K562 (cell line): ENCODE data around the gene PTPRG. TPM values are rescaled to one million over a fixed set of nuclear protein-coding genes. Genes with fewer than 3 reads are reported as not detected.

Source experiments
- ATAC-seq: fragments of 200-7000 bp; cut with Tn5 transposase; 3 replicates; pipeline ENCODE4 v1.9.1; 2020; ENCODE audit warnings: moderate library complexity
- BruUV-seq: library from RNA; stranded (reverse); fragments of 400-500 nt; replicated peaks from 2 replicates; lab custom pipeline; 2021; lab: Mats Ljungman, UMichigan
- CTCF ChIA-PET: fragments of 300-600 bp; formaldehyde crosslinking; extraction: SDS; loops from one replicate; lab custom pipeline; 2021; ENCODE audit warnings: low intra/inter-chr PET ratio; lab: Yijun Ruan, JAX
- POLR2A ChIA-PET: fragments of 300-600, 350-650 bp; sonication (Branson Sonifier 250); formaldehyde crosslinking; extraction: SDS; loops from one replicate; lab custom pipeline; 2021; ENCODE audit warnings: antibody characterized with exemption, inconsistent platforms; lab: Yijun Ruan, JAX
- DNase-seq, 4 experiments: peaks; one replicate each; pipeline versions ENCODE4 v3.0.0 to v3.0.0-alpha.2; 2011 to 2018; ENCODE audit warnings: low spot score in 3 of 4, mixed read lengths in 3 of 4; ENCODE audit errors: extremely low read depth in 1 of 4
- FAIRE-seq: peaks from 2 replicates; lab custom pipeline; 2011; peaks lifted over from hg19 to GRCh38; lab: Jason Lieb, UNC
- H2AFZ ChIP-seq: 2 replicates; pipeline ENCODE4 v1.6.0; 2011; ENCODE audit warnings: low read depth, low read length, control low read depth, inconsistent platforms
- H3K27ac ChIP-seq: fragments of 200-600 bp; 3 replicates; pipeline ENCODE4 v1.8.0; 2011; ENCODE audit warnings: low read depth, mild to moderate bottlenecking, control low read depth, inconsistent platforms, low read length, moderate library complexity, mixed read lengths; ENCODE audit errors: extremely low read depth
- H3K27me3 ChIP-seq, 2 experiments: fragments of 300-600 bp in 1 of 2; 2 replicates in 1 of 2; 3 replicates in 1 of 2; pipeline versions ENCODE4 v1.6.0 to v1.8.0; 2011; ENCODE audit warnings: inconsistent platforms in 2 of 2, low read length in 2 of 2, mild to moderate bottlenecking in 1 of 2, mixed read lengths in 1 of 2, moderate library complexity in 1 of 2; ENCODE audit not compliant: control insufficient read depth in 2 of 2, insufficient read depth in 2 of 2
- H3K36me3 ChIP-seq: fragments of 300-600 bp; 3 replicates; pipeline ENCODE4 v1.8.0; 2011; ENCODE audit warnings: mild to moderate bottlenecking, low read length, inconsistent platforms; ENCODE audit not compliant: control insufficient read depth, insufficient read depth
- H3K4me1 ChIP-seq, 2 experiments: fragments of 200-600 bp in 1 of 2; replicated peaks in 1 of 2; 2 replicates in 1 of 2; 3 replicates in 1 of 2; pipeline versions ENCODE4 v1.5.1 to v1.8.0; 2011; ENCODE audit warnings: inconsistent platforms in 2 of 2, low read length in 2 of 2, mild to moderate bottlenecking in 1 of 2, mixed read lengths in 1 of 2, moderate library complexity in 1 of 2; ENCODE audit not compliant: control insufficient read depth in 2 of 2, insufficient read depth in 2 of 2
- H3K4me2 ChIP-seq: 2 replicates; pipeline ENCODE4 v1.6.1; 2011; ENCODE audit warnings: low read length, control low read depth, inconsistent platforms, mixed read lengths; ENCODE audit not compliant: insufficient read depth
- H3K4me3 ChIP-seq: fragments of 200-600 bp; sonication (generic), shearing (Covaris generic); 2 replicates; pipeline ENCODE4 v1.5.1; 2016; ENCODE audit warnings: control low read depth, inconsistent platforms
- H3K79me2 ChIP-seq: fragments of 200-600 bp; 3 replicates; pipeline ENCODE4 v1.8.0; 2011; ENCODE audit warnings: low read length, inconsistent platforms; ENCODE audit not compliant: control insufficient read depth, insufficient read depth
- H3K9ac ChIP-seq, 2 experiments: 2 replicates each; pipeline versions ENCODE4 v1.6.0 to v1.6.1; 2011; ENCODE audit warnings: low read depth in 2 of 2, low read length in 2 of 2, control low read depth in 1 of 2, inconsistent platforms in 1 of 2, mild to moderate bottlenecking in 1 of 2, mixed read lengths in 1 of 2; ENCODE audit not compliant: insufficient read depth in 1 of 2
- H3K9me1 ChIP-seq: one replicate; pipeline ENCODE4 v1.6.0; 2011; ENCODE audit warnings: inconsistent platforms, mild to moderate bottlenecking, low read length, moderate library complexity; ENCODE audit not compliant: control insufficient read depth, insufficient read depth
- H3K9me3 ChIP-seq: replicated peaks from 2 replicates; pipeline ENCODE4 v1.5.1; 2011; ENCODE audit warnings: low read depth, low read length, inconsistent platforms; ENCODE audit not compliant: control insufficient read depth, insufficient read depth
- H4K20me1 ChIP-seq: replicated peaks from 2 replicates; pipeline ENCODE4 v1.6.1; 2011; ENCODE audit warnings: low read length, inconsistent platforms, mixed read lengths; ENCODE audit not compliant: control insufficient read depth, insufficient read depth
- CHD4 ChIP-seq: fragments of 200-600 bp; sonication (generic); IDR thresholded peaks from 3 replicates; pipeline ENCODE4 v1.6.1; 2012; ENCODE audit warnings: low read depth, mild to moderate bottlenecking, mixed read lengths, low read length, inconsistent platforms; ENCODE audit not compliant: insufficient read depth, insufficient replicate concordance, poor library complexity, severe bottlenecking
- CSDE1 ChIP-seq, 2 experiments: fragments of 450-650 bp; IDR thresholded peaks; 2 replicates each; pipeline ENCODE4 v1.6.1; 2016; ENCODE audit warnings: mild to moderate bottlenecking in 1 of 2
- CTCF ChIP-seq, 3 experiments: IDR thresholded peaks in 2 of 3; conservative IDR thresholded peaks in 1 of 3; 2 replicates each; pipeline ENCODE4 v1.5.1; 2011 to 2012; ENCODE audit warnings: low read length in 3 of 3, mild to moderate bottlenecking in 3 of 3, control low read depth in 2 of 3, improper control_type of control experiment in 1 of 3, inconsistent platforms in 1 of 3, low read depth in 1 of 3, mixed read lengths in 1 of 3, moderate library complexity in 1 of 3; ENCODE audit not compliant: insufficient read depth in 2 of 3
- NFIX ChIP-seq: fragments of 250-450 bp; sonication (Bioruptor Pico); IDR thresholded peaks from 2 replicates; pipeline ENCODE4 v1.4.0; 2020; ENCODE audit warnings: low read depth, mild to moderate bottlenecking, moderate library complexity
- RBM17 ChIP-seq: fragments of 200-400 bp; formaldehyde crosslinking; IDR thresholded peaks from 2 replicates; pipeline ENCODE4 v1.6.1; 2017; ENCODE audit warnings: low read depth, mild to moderate bottlenecking, low read length, borderline replicate concordance
- ZNF398 ChIP-seq: fragments of 250-450 bp; sonication (Bioruptor Pico); IDR thresholded peaks from 2 replicates; pipeline ENCODE4 v1.8.0; 2021; ENCODE audit warnings: moderate library complexity, mild to moderate bottlenecking, inconsistent platforms
- ZNF583 ChIP-seq: fragments of 250-450 bp; sonication (Bioruptor Pico); IDR thresholded peaks from 2 replicates; pipeline ENCODE4 v1.4.0; 2020
- WGBS: fragments of 100-300 bp; shearing (Covaris generic); methylation state at CpG from one replicate; pipeline ENCODE4 v1.1.6; 2016; ENCODE audit warnings: low coverage, mixed read lengths; ENCODE audit not compliant: insufficient coverage; ENCODE audit errors: missing lambda C conversion rate; 5-methylcytosine and 5-hydroxymethylcytosine counted together
- in situ Hi-C: fragments of 300-500 bp; cut with MboI; formaldehyde crosslinking; loops from 4 replicates; pipeline ENCODE4 v1.15.0; 2018; ENCODE audit warnings: inconsistent platforms, mixed read lengths
- intact Hi-C: fragments of 100-400 bp; cut with micrococcal nuclease; formaldehyde crosslinking; loops from 2 replicates; pipeline ENCODE4 v1.14.2; 2022
- polyA plus RNA-seq, 8 experiments: library from polyadenylated mRNA; depleted of rRNA in 4 of 8; stranded (reverse) in 5 of 8; unstranded in 3 of 8; fragments of >200 nt; fragmentation: Nextera tagmentation in 2 of 8; fragmentation: Illumina TruSeq in 1 of 8; extraction: Ambion mirVana in 2 of 8; extraction: Trizol in 1 of 8; gene quantifications; 2 replicates each; pipeline versions ENCODE4 v1.2.1 to v1.2.3, GENCODE V29; 2011 to 2014; ENCODE audit warnings: inconsistent platforms in 1 of 8, missing spikeins in 1 of 8
- total RNA-seq, 7 experiments: library from RNA; depleted of rRNA in 6 of 7; stranded (reverse); fragments of >200 nt in 6 of 7; fragmentation: Illumina TruSeq in 2 of 7; extraction: Trizol in 2 of 7; gene quantifications; 2 replicates each; pipeline versions ENCODE4 v1.2.1 to v1.2.3, GENCODE V29; 2011 to 2021; ENCODE audit warnings: low replicate concordance in 1 of 7

PTPRG gene
- total and polyA plus RNA-seq, 9 of the 15 experiments (the other 6 are each of a cell fraction or from before 2014, with no cell fraction given): 0.16 TPM; not detected in 8

- Histone ChIP-seq H3K36me3 (no peaks in the 10 kb centered on the region), H4K20me1 (no peaks in the 10 kb centered on the region), H3K27me3 (no peaks in the 10 kb centered on the region), H2AFZ (no peak overlapping the region), H3K4me2 (no peak overlapping the region), H3K9ac (no peak overlapping the region), H3K79me2 (no peaks in the 10 kb centered on the region), H3K9me1 (no peaks in the 10 kb centered on the region), H3K4me1 (no peaks in the 10 kb centered on the region), H3K27ac (no peak overlapping the region), H3K4me3 (no peak overlapping the region), H3K9me3 (no peaks in the 10 kb centered on the region)
- 0% methylated on average over 3 of the region's 3 CpGs for WGBS
- TF ChIP-seq CTCF (IDR thresholded peaks at IDR 0.05 in 2 of 3, conservative IDR thresholded peaks at IDR 0.05 in 1 of 3; ENCODE audit: insufficient read depth in 2 of 3, low read depth in 1 of 3, low read length in 3 of 3) (no peak), ZNF583 (no peak), RBM17 (no peak), CHD4 (no peak), NFIX (CRISPR knock-in tag) (no peak), ZNF398 (CRISPR knock-in tag) (no peak), CSDE1 (IDR thresholded peaks at IDR 0.05) (no peak)
- intact Hi-C loops: no loop called here
- ATAC-seq (no peak), DNase-seq (no peak), FAIRE-seq (no peak)
- ChIA-PET CTCF (no interaction called here), POLR2A (no interaction called here)
- no TSS peak for BruUV-seq
- in situ Hi-C loops: no loop called here
These were observed 366.0 kb downstream of the PTPRG start for GRCh38 chr3:61927332-61927731.
